ENCODE results near the gene MGMT. TPM values are rescaled to one million over a fixed set of nuclear protein-coding genes. Genes with fewer than 3 reads are reported as not detected.

MGMT gene
- polyA plus RNA-seq, 1 of the 3 experiments (the other 2 are of a cell fraction): 10.8 TPM

DNA sequence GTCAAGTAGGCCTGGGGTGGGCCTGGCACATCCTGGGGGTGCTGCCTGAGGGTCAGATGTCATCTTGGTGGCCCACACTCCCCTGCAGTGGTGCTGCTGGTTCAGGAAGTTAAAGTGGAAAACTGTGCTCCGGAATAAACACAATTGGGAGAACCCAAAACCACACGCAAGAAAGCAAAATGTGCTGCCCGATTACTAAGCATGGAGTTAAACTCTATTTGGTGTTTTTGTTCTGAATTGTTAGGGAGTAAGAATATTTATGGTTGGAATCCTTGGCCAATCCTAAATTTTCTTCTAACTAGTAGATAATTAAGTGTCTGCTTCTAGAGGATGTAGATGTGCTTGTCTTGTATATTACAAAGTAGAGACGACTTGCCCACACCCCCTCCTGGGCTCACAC, 131.4 kb downstream of the MGMT start:
- no peak overlapping the region for H3K9ac ChIP-seq
- no peaks in the 10 kb centered on the region for H3F3A ChIP-seq (replicated peaks; ENCODE audit: insufficient read depth)
- H3K9me2 ChIP-seq: no peaks in the 10 kb centered on the region
- no peaks in the 10 kb centered on the region for H3K79me2 ChIP-seq (ENCODE audit: insufficient read depth)
- H3K4me1 ChIP-seq (ENCODE audit: control insufficient read depth in 1 of 2, insufficient read depth in 2 of 2, low read depth in 1 of 2, low read length in 1 of 2): peaks cover 0 to 13% of the 10 kb centered on the region in 2 experiments; a peak in 2 of 4 replicates
- WGBS (ENCODE audit: low lambda C conversion rate): 62% methylated on average over 4 of the region's 4 CpGs
- H3K4me3 ChIP-seq (ENCODE audit: low read depth in 2 of 2, low read length in 1 of 2): no peak overlapping the region
- no peaks in the 10 kb centered on the region for H4K20me1 ChIP-seq (ENCODE audit: insufficient read depth)
- no peaks in the 10 kb centered on the region for H3K9me3 ChIP-seq
- TF ChIP-seq TAF1 (IDR thresholded peaks at IDR 0.05; ENCODE audit: borderline replicate concordance, low read depth, low read length) (no peak), FOXJ3 (CRISPR knock-in tag; IDR thresholded peaks at IDR 0.05) (no peak), RFX5 (IDR thresholded peaks at IDR 0.05; ENCODE audit: low read length) (no peak), FOSL2 (IDR thresholded peaks at IDR 0.05; ENCODE audit: borderline replicate concordance, low read depth) (no peak), REST (IDR thresholded peaks at IDR 0.05; ENCODE audit: low read depth, low read length) (no peak), RCOR1 (IDR thresholded peaks at IDR 0.05; ENCODE audit: low read length) (no peak)
- no peak overlapping the region for H3K4me2 ChIP-seq
- H3K27me3 ChIP-seq (ENCODE audit: insufficient read depth): no peaks in the 10 kb centered on the region
- ChIA-PET CTCF (no interaction called here), POLR2A (no interaction called here)
- no peaks in the 10 kb centered on the region for H3K36me3 ChIP-seq (replicated peaks in 1 of 2; ENCODE audit: control insufficient read depth in 1 of 2, insufficient read depth in 2 of 2, low read length in 1 of 2)
- DNase-seq: no peak
- no peak overlapping the region for H2AFZ ChIP-seq (ENCODE audit: low read depth)
- no peak overlapping the region for H3K27ac ChIP-seq (ENCODE audit: low read depth in 2 of 2, low read length in 1 of 2)

DNA sequence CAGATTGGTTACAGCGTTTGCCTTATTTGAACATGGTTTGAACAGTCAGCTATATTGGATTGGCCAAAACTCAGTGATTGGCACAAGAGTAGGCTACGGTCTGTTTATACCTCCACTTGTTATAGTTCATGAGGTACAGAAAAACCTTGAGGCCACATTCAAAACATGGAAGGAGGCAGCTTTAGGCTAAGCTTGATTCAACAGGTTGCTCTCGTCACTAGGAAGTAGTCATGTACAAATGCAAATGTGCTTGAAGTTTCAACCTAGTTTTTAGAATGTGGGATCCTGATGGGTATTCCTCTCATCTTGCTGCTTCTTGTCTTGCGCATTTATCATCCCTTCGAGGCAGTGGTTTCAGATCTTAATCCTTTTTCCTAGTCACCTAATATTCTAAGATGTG, 132.1 kb downstream of the MGMT start:
- ChIA-PET POLR2A (no interaction called here), CTCF (no interaction called here)
- Histone ChIP-seq H3K9me2 (no peaks in the 10 kb centered on the region), H4K20me1 (ENCODE audit: insufficient read depth) (no peaks in the 10 kb centered on the region), H3K9ac (no peak overlapping the region), H3K4me1 (ENCODE audit: control insufficient read depth in 1 of 2, insufficient read depth in 2 of 2, low read depth in 1 of 2, low read length in 1 of 2) (peaks cover 0 to 20% of the 10 kb centered on the region in 2 experiments; a peak in 2 of 4 replicates), H3K79me2 (ENCODE audit: insufficient read depth) (no peaks in the 10 kb centered on the region), H3K27me3 (ENCODE audit: insufficient read depth) (no peaks in the 10 kb centered on the region), H2AFZ (ENCODE audit: low read depth) (no peak overlapping the region), H3K9me3 (no peaks in the 10 kb centered on the region), H3K4me3 (ENCODE audit: low read depth in 2 of 2, low read length in 1 of 2) (no peak overlapping the region), H3K27ac (ENCODE audit: low read depth in 2 of 2, low read length in 1 of 2) (no peak overlapping the region), H3K36me3 (replicated peaks in 1 of 2; ENCODE audit: control insufficient read depth in 1 of 2, insufficient read depth in 2 of 2, low read length in 1 of 2) (no peaks in the 10 kb centered on the region), H3K4me2 (no peak overlapping the region), H3F3A (replicated peaks; ENCODE audit: insufficient read depth) (no peaks in the 10 kb centered on the region)
- TF ChIP-seq, protein P1, sequence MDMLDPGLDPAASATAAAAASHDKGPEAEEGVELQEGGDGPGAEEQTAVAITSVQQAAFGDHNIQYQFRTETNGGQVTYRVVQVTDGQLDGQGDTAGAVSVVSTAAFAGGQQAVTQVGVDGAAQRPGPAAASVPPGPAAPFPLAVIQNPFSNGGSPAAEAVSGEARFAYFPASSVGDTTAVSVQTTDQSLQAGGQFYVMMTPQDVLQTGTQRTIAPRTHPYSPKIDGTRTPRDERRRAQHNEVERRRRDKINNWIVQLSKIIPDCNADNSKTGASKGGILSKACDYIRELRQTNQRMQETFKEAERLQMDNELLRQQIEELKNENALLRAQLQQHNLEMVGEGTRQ (IDR thresholded peaks at IDR 0.05; ENCODE audit: borderline replicate concordance, low read depth, low read length): no peak
- TF ChIP-seq MEF2A (IDR thresholded peaks at IDR 0.05; ENCODE audit: borderline replicate concordance, low read depth): no peak
- TF ChIP-seq, protein P2, sequence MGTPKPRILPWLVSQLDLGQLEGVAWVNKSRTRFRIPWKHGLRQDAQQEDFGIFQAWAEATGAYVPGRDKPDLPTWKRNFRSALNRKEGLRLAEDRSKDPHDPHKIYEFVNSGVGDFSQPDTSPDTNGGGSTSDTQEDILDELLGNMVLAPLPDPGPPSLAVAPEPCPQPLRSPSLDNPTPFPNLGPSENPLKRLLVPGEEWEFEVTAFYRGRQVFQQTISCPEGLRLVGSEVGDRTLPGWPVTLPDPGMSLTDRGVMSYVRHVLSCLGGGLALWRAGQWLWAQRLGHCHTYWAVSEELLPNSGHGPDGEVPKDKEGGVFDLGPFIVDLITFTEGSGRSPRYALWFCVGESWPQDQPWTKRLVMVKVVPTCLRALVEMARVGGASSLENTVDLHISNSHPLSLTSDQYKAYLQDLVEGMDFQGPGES (IDR thresholded peaks at IDR 0.05; ENCODE audit: low read depth, low read length): no peak
- no peak for DNase-seq
- WGBS (ENCODE audit: low lambda C conversion rate): 58% methylated on average over 5 of the region's 5 CpGs

Measured in SK-N-SH (cell line).